Measurements from ENCODE around the gene ISY1. TPM values are rescaled to one million over a fixed set of nuclear protein-coding genes. Genes with fewer than 3 reads are reported as not detected.
"Not testable (repeated sequence)": the region's sequence is repeated elsewhere in the genome, so short reads cannot be mapped to it uniquely, and the experiment has no call there.

The ISY1 gene
- 25.6 TPM for total RNA-seq

- peak; percentile 84 to 94 (median 93) for DNase-seq (ENCODE audit: low read depth in 2 of 3, low spot score in 2 of 3)
Measured at GRCh38 chr3:129160891-129161859, at the start of gene ISY1. TSS of gene ISY1 (minus strand) at chr3:129161063. CDS start at chr3:129160975, 88 bp downstream.

- DNase-seq (ENCODE audit: low read depth in 2 of 3, low spot score in 2 of 3): no peak
Measured at GRCh38 chr3:129207479-129207878, 46.6 kb upstream of the ISY1 start.

GRCh38 chr3:129205109-129205832, 44.4 kb upstream of the ISY1 start:
- no peak for DNase-seq (ENCODE audit: low read depth in 2 of 3, low spot score in 2 of 3)

GRCh38 chr3:129204473-129204872, 43.6 kb upstream of the ISY1 start:
- no peak for DNase-seq (ENCODE audit: low read depth in 2 of 3, low spot score in 2 of 3)

- DNase-seq (ENCODE audit: low read depth in 2 of 3, low spot score in 2 of 3): peak in 1 of 3 donors; percentile 23
Measured at GRCh38 chr3:129199366-129199765, 38.5 kb upstream of the ISY1 start.

- DNase-seq (ENCODE audit: low read depth in 2 of 3, low spot score in 2 of 3): no peak
Measured at GRCh38 chr3:129197321-129197720, 36.5 kb upstream of the ISY1 start.

GRCh38 chr3:129196601-129197000, 35.7 kb upstream of the ISY1 start:
- DNase-seq (ENCODE audit: low read depth in 2 of 3, low spot score in 2 of 3): no peak

GRCh38 chr3:129195731-129196256, 34.9 kb upstream of the ISY1 start:
- DNase-seq (ENCODE audit: low read depth in 2 of 3, low spot score in 2 of 3): peak in 2 of 3 donors; percentile 72 to 85

- not testable (repeated sequence) for DNase-seq (ENCODE audit: low read depth in 2 of 3, low spot score in 2 of 3)
Measured at GRCh38 chr3:129189793-129190192, 28.9 kb upstream of the ISY1 start.

GRCh38 chr3:129187857-129188256, 27.0 kb upstream of the ISY1 start:
- DNase-seq (ENCODE audit: low read depth in 2 of 3, low spot score in 2 of 3): no peak

- no peak for DNase-seq (ENCODE audit: low read depth in 2 of 3, low spot score in 2 of 3)
Measured at GRCh38 chr3:129185783-129186182, 24.9 kb upstream of the ISY1 start.

- DNase-seq (ENCODE audit: low read depth in 2 of 3, low spot score in 2 of 3): not testable (repeated sequence)
Measured at GRCh38 chr3:129184784-129185542, 24.1 kb upstream of the ISY1 start.

GRCh38 chr3:129184396-129184657, 23.5 kb upstream of the ISY1 start:
- DNase-seq (ENCODE audit: low read depth in 2 of 3, low spot score in 2 of 3): no peak

GRCh38 chr3:129183569-129184395, 22.9 kb upstream of the ISY1 start, which contains the start of gene CNBP:
TSS of gene CNBP (minus strand) at chr3:129183896. CDS start at chr3:129171757, 12,139 bp downstream.
- DNase-seq (ENCODE audit: low read depth in 2 of 3, low spot score in 2 of 3): peak; percentile 82 to 94 (median 93)

- peak in 2 of 3 donors; percentile 38 to 50 for DNase-seq (ENCODE audit: low read depth in 2 of 3, low spot score in 2 of 3)
Measured at GRCh38 chr3:129182390-129183185, 21.7 kb upstream of the ISY1 start.

GRCh38 chr3:129181819-129182218, 21.0 kb upstream of the ISY1 start:
- no peak for DNase-seq (ENCODE audit: low read depth in 2 of 3, low spot score in 2 of 3)

GRCh38 chr3:129180461-129180860, 19.6 kb upstream of the ISY1 start:
- DNase-seq (ENCODE audit: low read depth in 2 of 3, low spot score in 2 of 3): no peak

GRCh38 chr3:129176051-129176450, 15.2 kb upstream of the ISY1 start:
- no peak for DNase-seq (ENCODE audit: low read depth in 2 of 3, low spot score in 2 of 3)

- DNase-seq (ENCODE audit: low read depth in 2 of 3, low spot score in 2 of 3): no peak
Measured at GRCh38 chr3:129173725-129174124, 12.9 kb upstream of the ISY1 start.
